SK-N-SH (cell line): ENCODE data around the gene SLC25A24.

Experiments
- NRF1 ChIP-seq: IDR thresholded peaks from 2 replicates; pipeline ENCODE4 v1.6.1; 2012; ENCODE audit warnings: low read depth, mild to moderate bottlenecking, low read length
- TF ChIP-seq, protein P1 (sequence below): fragments of 200-600 bp; sonication (generic); IDR thresholded peaks from 2 replicates; pipeline ENCODE4 v1.6.1; 2017; ENCODE audit warnings: antibody characterized with exemption, mild to moderate bottlenecking, moderate library complexity

DNA sequence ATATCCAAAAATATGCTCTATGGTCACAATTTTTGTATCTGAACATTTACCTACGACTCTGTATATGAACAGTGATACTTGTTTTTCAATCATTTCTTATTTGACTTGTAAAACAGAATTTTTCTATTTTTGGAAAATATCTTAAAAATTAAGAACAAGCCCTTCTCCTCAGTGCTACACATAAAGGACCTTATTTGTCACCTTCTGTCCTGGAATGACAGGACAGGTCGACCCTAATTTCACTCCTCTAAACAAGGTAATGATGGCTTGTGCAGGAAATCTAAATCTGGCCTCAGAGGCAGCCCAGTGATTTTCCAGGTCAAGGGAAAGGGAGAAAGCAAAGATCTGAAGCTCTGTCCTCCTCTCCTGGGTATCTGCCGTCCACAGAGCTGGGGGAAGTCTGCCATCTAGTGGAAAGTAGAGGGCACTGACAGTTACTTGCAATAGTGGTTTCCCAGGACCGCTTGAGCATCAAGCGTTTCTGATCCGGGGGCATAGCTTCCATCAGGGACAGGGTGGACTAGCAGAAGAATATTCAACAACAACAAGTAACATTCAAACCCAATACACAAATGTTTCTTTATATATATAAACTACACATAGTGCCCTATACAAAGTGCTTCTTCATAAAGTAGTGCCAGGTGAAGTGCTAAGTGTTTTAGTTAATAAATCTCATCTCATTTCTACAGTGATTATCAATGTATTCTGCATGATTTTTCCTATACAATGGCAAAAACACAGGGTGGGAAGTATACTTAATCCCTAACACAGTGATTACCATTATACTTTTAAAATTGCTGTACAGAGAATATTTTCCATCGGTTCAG, 74.6 kb downstream of the SLC25A24 start:
- TF ChIP-seq NRF1: no peak
- TF ChIP-seq, protein P1, sequence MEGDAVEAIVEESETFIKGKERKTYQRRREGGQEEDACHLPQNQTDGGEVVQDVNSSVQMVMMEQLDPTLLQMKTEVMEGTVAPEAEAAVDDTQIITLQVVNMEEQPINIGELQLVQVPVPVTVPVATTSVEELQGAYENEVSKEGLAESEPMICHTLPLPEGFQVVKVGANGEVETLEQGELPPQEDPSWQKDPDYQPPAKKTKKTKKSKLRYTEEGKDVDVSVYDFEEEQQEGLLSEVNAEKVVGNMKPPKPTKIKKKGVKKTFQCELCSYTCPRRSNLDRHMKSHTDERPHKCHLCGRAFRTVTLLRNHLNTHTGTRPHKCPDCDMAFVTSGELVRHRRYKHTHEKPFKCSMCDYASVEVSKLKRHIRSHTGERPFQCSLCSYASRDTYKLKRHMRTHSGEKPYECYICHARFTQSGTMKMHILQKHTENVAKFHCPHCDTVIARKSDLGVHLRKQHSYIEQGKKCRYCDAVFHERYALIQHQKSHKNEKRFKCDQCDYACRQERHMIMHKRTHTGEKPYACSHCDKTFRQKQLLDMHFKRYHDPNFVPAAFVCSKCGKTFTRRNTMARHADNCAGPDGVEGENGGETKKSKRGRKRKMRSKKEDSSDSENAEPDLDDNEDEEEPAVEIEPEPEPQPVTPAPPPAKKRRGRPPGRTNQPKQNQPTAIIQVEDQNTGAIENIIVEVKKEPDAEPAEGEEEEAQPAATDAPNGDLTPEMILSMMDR: peak; percentile 89
